ENCODE results near the gene USPL1. TPM values are rescaled to one million over a fixed set of nuclear protein-coding genes. Genes with fewer than 3 reads are reported as not detected.

The USPL1 gene
- total RNA-seq, 6 experiments from 2014 or later = 5.6 to 11.2 (median 8.4) TPM

GRCh38 chr13:30584051-30584731 lies 33.5 kb upstream of the USPL1 start:
- Histone ChIP-seq H3K36me3 (no peaks in the 10 kb centered on the region), H3K27ac (no peak overlapping the region), H3K27me3 (no peaks in the 10 kb centered on the region), H3K9me3 (no peaks in the 10 kb centered on the region), H3K4me1 (no peaks in the 10 kb centered on the region), H3K4me3 (no peak overlapping the region)
- ATAC-seq (no peak), DNase-seq (no peak)
- TF ChIP-seq, protein P1, sequence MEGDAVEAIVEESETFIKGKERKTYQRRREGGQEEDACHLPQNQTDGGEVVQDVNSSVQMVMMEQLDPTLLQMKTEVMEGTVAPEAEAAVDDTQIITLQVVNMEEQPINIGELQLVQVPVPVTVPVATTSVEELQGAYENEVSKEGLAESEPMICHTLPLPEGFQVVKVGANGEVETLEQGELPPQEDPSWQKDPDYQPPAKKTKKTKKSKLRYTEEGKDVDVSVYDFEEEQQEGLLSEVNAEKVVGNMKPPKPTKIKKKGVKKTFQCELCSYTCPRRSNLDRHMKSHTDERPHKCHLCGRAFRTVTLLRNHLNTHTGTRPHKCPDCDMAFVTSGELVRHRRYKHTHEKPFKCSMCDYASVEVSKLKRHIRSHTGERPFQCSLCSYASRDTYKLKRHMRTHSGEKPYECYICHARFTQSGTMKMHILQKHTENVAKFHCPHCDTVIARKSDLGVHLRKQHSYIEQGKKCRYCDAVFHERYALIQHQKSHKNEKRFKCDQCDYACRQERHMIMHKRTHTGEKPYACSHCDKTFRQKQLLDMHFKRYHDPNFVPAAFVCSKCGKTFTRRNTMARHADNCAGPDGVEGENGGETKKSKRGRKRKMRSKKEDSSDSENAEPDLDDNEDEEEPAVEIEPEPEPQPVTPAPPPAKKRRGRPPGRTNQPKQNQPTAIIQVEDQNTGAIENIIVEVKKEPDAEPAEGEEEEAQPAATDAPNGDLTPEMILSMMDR (IDR thresholded peaks at IDR 0.05) = no peak
- TF ChIP-seq POLR2A (IDR thresholded peaks at IDR 0.05) = no peak
- WGBS (ENCODE audit: insufficient coverage, low coverage, low lambda C conversion rate, missing lambda C conversion rate) = 100% methylated on average over 1 of the region's 1 CpG
- intact Hi-C loops (cut with DNase I) = no loop called here

DNA sequence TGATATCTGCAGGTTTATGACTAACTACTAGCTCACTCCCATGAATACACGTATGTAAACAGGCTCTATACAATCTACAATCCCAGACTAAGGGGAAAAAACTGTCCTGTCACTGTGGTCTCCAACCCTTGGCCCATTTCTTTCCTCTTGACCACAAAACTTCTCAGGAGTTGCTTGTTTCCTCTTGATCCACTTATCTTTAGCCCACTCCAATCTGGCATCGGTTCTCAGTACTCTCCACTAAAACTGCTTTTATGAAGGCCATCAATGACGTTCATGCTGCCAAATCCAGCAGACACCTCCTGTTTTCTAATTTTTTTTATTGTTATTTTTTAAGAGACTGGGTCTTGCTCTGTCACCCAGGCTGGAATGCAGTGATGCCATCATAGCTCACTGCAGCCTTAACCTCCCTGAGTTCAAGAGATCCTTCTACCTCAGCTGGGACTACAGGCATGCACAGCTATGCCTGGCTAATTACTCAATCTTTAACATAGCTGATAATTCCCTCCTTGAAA lies 31.9 kb upstream of the USPL1 start:
- Histone ChIP-seq H3K36me3 (no peaks in the 10 kb centered on the region), H3K27me3 (no peaks in the 10 kb centered on the region), H3K9me3 (no peaks in the 10 kb centered on the region), H3K4me1 (no peaks in the 10 kb centered on the region), H3K27ac (no peak overlapping the region), H3K4me3 (no peak overlapping the region)
- WGBS (ENCODE audit: insufficient coverage, low coverage, low lambda C conversion rate, missing lambda C conversion rate) = 52% methylated on average over 3 of the region's 3 CpGs
- no peak for ATAC-seq
- intact Hi-C loops (cut with DNase I) = no loop called here
- DNase-seq = no peak
- TF ChIP-seq POLR2A (IDR thresholded peaks at IDR 0.05) = no peak
- TF ChIP-seq, protein P1 (IDR thresholded peaks at IDR 0.05) = no peak

- DNase-seq = no peak
- Histone ChIP-seq H3K9me3 (no peaks in the 10 kb centered on the region), H3K4me1 (no peaks in the 10 kb centered on the region), H3K27me3 (no peaks in the 10 kb centered on the region), H3K36me3 (no peaks in the 10 kb centered on the region), H3K27ac (no peak overlapping the region), H3K4me3 (no peak overlapping the region)
- intact Hi-C loops (cut with DNase I) = no loop called here
- 100% methylated on average over 1 of the region's 1 CpG for WGBS (ENCODE audit: insufficient coverage, low coverage, low lambda C conversion rate, missing lambda C conversion rate)
- TF ChIP-seq POLR2A (IDR thresholded peaks at IDR 0.05) = no peak
- TF ChIP-seq, protein P1 (IDR thresholded peaks at IDR 0.05) = no peak
- ATAC-seq = no peak
These were observed 30.5 kb upstream of the USPL1 start for GRCh38 chr13:30587231-30587630.

DNA sequence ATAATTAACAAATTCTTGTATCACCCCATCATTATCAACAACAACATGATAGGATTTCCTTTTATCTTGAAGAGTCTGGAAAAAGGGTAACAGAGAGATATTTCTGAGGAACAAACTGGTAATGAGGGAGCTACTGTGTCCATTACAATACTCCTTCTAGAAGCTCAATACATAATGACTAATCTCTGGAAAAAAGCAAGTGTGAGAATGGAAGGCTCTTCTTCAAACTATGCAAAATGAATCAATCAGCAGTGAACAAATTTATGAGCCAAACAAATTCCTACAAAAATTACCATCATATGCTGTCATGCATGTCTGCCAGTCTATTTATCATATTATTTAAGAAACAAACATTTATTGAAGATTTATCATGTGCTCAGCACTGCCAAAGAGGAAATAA lies 30.0 kb upstream of the USPL1 start:
- TF ChIP-seq, protein P1 (IDR thresholded peaks at IDR 0.05) = no peak
- TF ChIP-seq POLR2A (IDR thresholded peaks at IDR 0.05) = no peak
- Histone ChIP-seq H3K27ac (no peak overlapping the region), H3K36me3 (no peaks in the 10 kb centered on the region), H3K9me3 (no peaks in the 10 kb centered on the region), H3K4me1 (no peaks in the 10 kb centered on the region), H3K27me3 (no peaks in the 10 kb centered on the region), H3K4me3 (no peak overlapping the region)
- no peak for DNase-seq
- intact Hi-C loops (cut with DNase I) = no loop called here
- ATAC-seq = no peak
